Measurements from ENCODE around the gene TLN1.

Gene TLN1

DNA sequence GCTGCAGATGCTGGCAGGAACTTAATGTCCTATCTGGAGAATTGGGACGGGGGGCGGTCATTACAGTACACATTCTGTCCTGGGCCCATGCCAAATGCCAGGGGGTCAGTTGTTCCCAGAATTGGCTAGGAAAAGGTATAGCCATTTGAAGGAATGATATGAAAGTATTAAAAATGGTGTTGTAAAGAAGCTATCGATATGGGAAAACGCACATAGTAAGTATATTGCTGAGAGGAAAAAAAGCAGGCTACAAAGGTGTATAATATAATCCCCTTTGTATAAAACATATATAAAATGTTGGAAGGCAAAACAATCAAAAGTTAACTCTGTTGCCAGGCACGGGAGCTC, 66.5 kb downstream of the TLN1 start:
- no peak for DNase-seq (ENCODE audit: low read depth in 1 of 2, low spot score in 1 of 2)
- TF ChIP-seq GABPA (IDR thresholded peaks at IDR 0.05; ENCODE audit: low read depth) (no peak), REST (IDR thresholded peaks at IDR 0.05; ENCODE audit: insufficient replicate concordance, low read depth) (no peak), POLR2AphosphoS5 (IDR thresholded peaks at IDR 0.05; ENCODE audit: low read depth) (no peak), SPI1 (IDR thresholded peaks at IDR 0.05; ENCODE audit: borderline replicate concordance, low read depth) (no peak)
- TF ChIP-seq, protein P1, sequence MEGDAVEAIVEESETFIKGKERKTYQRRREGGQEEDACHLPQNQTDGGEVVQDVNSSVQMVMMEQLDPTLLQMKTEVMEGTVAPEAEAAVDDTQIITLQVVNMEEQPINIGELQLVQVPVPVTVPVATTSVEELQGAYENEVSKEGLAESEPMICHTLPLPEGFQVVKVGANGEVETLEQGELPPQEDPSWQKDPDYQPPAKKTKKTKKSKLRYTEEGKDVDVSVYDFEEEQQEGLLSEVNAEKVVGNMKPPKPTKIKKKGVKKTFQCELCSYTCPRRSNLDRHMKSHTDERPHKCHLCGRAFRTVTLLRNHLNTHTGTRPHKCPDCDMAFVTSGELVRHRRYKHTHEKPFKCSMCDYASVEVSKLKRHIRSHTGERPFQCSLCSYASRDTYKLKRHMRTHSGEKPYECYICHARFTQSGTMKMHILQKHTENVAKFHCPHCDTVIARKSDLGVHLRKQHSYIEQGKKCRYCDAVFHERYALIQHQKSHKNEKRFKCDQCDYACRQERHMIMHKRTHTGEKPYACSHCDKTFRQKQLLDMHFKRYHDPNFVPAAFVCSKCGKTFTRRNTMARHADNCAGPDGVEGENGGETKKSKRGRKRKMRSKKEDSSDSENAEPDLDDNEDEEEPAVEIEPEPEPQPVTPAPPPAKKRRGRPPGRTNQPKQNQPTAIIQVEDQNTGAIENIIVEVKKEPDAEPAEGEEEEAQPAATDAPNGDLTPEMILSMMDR (IDR thresholded peaks at IDR 0.05; ENCODE audit: insufficient read depth, low read length) = no peak
- Histone ChIP-seq H3K4me3 (replicated peaks; ENCODE audit: insufficient read depth, low read length) (peak overlapping the region; percentile 64), H3K27me3 (ENCODE audit: insufficient read depth, poor library complexity, severe bottlenecking) (no peaks in the 10 kb centered on the region), H3K27ac (replicated peaks) (peak overlapping the region; percentile 74)

DNA sequence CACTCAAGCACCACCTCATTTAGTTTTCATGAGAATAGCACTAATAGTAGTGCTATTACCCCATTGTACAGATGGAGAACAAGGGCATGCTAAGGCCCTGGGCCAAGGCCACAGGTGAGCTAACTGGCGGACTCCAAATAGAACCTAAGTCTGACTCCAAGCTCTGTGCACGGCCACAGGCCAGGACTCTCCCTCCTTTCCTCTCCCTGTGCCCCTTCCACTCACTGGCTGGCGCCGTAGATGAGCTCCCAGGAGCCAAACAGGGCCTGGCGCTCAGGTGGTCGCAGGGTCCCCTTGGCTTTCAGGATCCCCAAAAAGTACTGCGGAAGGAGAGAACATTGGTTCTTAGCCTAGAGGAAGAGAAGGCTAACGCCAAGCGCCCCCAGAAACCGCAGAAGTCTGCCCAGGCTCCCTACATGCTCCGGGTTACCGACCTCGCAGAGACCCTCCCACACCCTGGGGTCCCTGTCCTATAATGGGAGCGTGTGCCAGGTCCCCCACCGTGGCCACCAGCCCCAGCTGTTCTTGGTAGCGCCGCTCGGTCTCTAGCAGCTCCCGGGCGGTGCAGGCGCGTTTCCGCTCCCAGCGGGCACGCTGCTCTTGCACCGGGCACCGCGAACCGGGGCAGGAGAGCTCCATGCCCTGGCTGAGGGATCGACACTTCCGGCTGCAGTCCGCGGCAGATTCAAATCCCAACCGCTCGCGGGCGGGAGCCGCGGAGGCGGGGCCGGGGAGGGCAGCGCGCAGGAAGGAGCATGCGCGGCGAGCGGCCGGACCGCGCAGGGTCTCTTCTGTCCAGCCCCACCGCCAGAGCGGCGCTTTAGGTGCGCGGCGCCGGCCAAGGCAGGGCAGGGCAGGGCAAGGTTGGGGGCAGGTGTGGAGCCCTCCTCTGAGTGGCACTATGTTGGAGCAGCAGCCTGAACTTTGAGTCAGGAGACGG, 67.2 kb downstream of the TLN1 start, which contains the start of gene ARHGEF39:
Gene ARHGEF39, minus strand, starts transcription at position 665 of the 940 bp plus-strand sequence. Its CDS starts 26 bp downstream, at position 639.
- peak; percentile 81 to 83 for DNase-seq (ENCODE audit: low read depth in 1 of 2, low spot score in 1 of 2)
- peak within 1 kb of the TSS; percentile 74 for H3K27ac ChIP-seq (replicated peaks)

More for the DNA sequence above, 67.2 kb downstream of the TLN1 start, which contains the start of gene ARHGEF39:
- Histone ChIP-seq H3K27me3 (ENCODE audit: insufficient read depth, poor library complexity, severe bottlenecking) (no peaks in the 10 kb centered on the region), H3K4me3 (replicated peaks; ENCODE audit: insufficient read depth, low read length) (peak within 1 kb of the TSS; percentile 64)
- TF ChIP-seq, protein P1 (IDR thresholded peaks at IDR 0.05; ENCODE audit: insufficient read depth, low read length) = no peak
- TF ChIP-seq GABPA (IDR thresholded peaks at IDR 0.05; ENCODE audit: low read depth) (peak; percentile 64), REST (IDR thresholded peaks at IDR 0.05; ENCODE audit: insufficient replicate concordance, low read depth) (no peak), SPI1 (IDR thresholded peaks at IDR 0.05; ENCODE audit: borderline replicate concordance, low read depth) (no peak), POLR2AphosphoS5 (IDR thresholded peaks at IDR 0.05; ENCODE audit: low read depth) (peak; percentile 85)
